Measurements from ENCODE around the gene C1orf56. TPM values are rescaled to one million over a fixed set of nuclear protein-coding genes. Genes with fewer than 3 reads are reported as not detected.

Gene C1orf56
- total RNA-seq, 4 donors from 2014 or later: 4.3 to 8.7 (median 8.2) TPM

- Histone ChIP-seq H3K9me3 (no peaks in the 10 kb centered on the region), H3K27me3 (no peaks in the 10 kb centered on the region), H3K4me3 (peak within 1 kb of the TSS; percentile 66 to 80 (median 70)), H3K36me3 (peaks cover 0 to 4% (median 0%) of the 10 kb centered on the region in 4 donors), H3K27ac (replicated peaks in 1 of 4) (peak within 1 kb of the TSS; percentile 81 to 91 (median 87)), H3K4me1 (peaks cover 52 to 77% (median 75%) of the 10 kb centered on the region in 4 donors)
- DNase-seq (ENCODE audit: extremely low spot score): peak; percentile 98
- TF ChIP-seq, protein P1, sequence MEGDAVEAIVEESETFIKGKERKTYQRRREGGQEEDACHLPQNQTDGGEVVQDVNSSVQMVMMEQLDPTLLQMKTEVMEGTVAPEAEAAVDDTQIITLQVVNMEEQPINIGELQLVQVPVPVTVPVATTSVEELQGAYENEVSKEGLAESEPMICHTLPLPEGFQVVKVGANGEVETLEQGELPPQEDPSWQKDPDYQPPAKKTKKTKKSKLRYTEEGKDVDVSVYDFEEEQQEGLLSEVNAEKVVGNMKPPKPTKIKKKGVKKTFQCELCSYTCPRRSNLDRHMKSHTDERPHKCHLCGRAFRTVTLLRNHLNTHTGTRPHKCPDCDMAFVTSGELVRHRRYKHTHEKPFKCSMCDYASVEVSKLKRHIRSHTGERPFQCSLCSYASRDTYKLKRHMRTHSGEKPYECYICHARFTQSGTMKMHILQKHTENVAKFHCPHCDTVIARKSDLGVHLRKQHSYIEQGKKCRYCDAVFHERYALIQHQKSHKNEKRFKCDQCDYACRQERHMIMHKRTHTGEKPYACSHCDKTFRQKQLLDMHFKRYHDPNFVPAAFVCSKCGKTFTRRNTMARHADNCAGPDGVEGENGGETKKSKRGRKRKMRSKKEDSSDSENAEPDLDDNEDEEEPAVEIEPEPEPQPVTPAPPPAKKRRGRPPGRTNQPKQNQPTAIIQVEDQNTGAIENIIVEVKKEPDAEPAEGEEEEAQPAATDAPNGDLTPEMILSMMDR (IDR thresholded peaks at IDR 0.05): peak in 1 of 3 experiments; percentile 10
- TF ChIP-seq POLR2AphosphoS5 (IDR thresholded peaks at IDR 0.05): peak; percentile 79 to 89
- no peak for TF ChIP-seq POLR2A (IDR thresholded peaks at IDR 0.05; ENCODE audit: low read depth)
- TF ChIP-seq EP300 (IDR thresholded peaks at IDR 0.05): no peak
- intact Hi-C loops (cut with DNase I): loop anchor here (10.0 kb wide), 1 partner anchor 314 kb away; the partner anchor contains the start of gene GOLPH3L
- under 1% methylated on average over 27 of the region's 69 CpGs for WGBS
Measured at GRCh38 chr1:151008244-151009205, 39.0 kb upstream of the C1orf56 start, which contains the start of gene PRUNE1. Gene PRUNE1 (plus strand): TSS chr1:151008449. CDS start chr1:151008633, 184 bp downstream.

GRCh38 chr1:151009206-151009587, 38.4 kb upstream of the C1orf56 start:
- Histone ChIP-seq H3K4me1 (peaks cover 45 to 70% (median 68%) of the 10 kb centered on the region in 4 donors), H3K9me3 (no peaks in the 10 kb centered on the region), H3K36me3 (peaks cover 0 to 4% (median 0%) of the 10 kb centered on the region in 4 donors), H3K27ac (replicated peaks in 1 of 4) (peak overlapping the region; percentile 81 to 91 (median 87)), H3K4me3 (peak overlapping the region; percentile 66 to 80 (median 70)), H3K27me3 (no peaks in the 10 kb centered on the region)
- TF ChIP-seq, protein P1 (IDR thresholded peaks at IDR 0.05): no peak
- TF ChIP-seq POLR2AphosphoS5 (IDR thresholded peaks at IDR 0.05): no peak
- TF ChIP-seq EP300 (IDR thresholded peaks at IDR 0.05): no peak
- TF ChIP-seq POLR2A (IDR thresholded peaks at IDR 0.05; ENCODE audit: low read depth): no peak
- DNase-seq (ENCODE audit: extremely low spot score): no peak
- intact Hi-C loops (cut with DNase I): loop anchor here (10.0 kb wide), 1 partner anchor 314 kb away; the partner anchor contains the start of gene GOLPH3L
- WGBS: 43% methylated on average over 3 of the region's 3 CpGs

GRCh38 chr1:151009674-151010345, 37.7 kb upstream of the C1orf56 start:
- WGBS: 92% methylated on average over 8 of the region's 8 CpGs
- Histone ChIP-seq H3K4me3 (peak overlapping the region in 2 of 4 donors; percentile 66 to 80), H3K27ac (replicated peaks in 1 of 4) (peak overlapping the region; percentile 81 to 91 (median 87)), H3K9me3 (no peaks in the 10 kb centered on the region), H3K36me3 (peaks cover 0 to 4% (median under 1%) of the 10 kb centered on the region in 4 donors), H3K27me3 (no peaks in the 10 kb centered on the region), H3K4me1 (peaks cover 43 to 64% (median 62%) of the 10 kb centered on the region in 4 donors)
- TF ChIP-seq, protein P1 (IDR thresholded peaks at IDR 0.05): no peak
- TF ChIP-seq EP300 (IDR thresholded peaks at IDR 0.05) (no peak), POLR2A (IDR thresholded peaks at IDR 0.05; ENCODE audit: low read depth) (no peak), POLR2AphosphoS5 (IDR thresholded peaks at IDR 0.05) (no peak)
- intact Hi-C loops (cut with DNase I): loop anchor here (10.0 kb wide), 1 partner anchor 315 kb away; the partner anchor contains the start of gene GOLPH3L
- no peak for DNase-seq (ENCODE audit: extremely low spot score)

DNA sequence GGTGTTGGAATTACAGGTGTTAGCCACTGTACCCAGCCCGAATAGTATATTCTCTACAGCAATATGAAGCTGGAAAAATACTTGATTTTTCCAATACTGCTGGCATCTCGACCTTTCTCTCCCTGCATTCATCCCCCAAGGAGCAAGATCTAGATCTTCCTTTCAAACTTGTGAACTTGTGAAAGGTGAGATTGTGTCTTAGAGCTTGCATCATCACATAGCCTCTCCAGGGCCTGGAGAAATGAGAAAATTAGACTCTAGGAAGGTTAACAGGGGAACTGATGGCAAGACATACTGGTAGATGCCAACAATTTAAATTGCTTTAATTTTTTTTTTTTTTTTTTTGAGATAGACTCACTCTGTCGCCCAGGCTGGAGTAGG, 37.2 kb upstream of the C1orf56 start:
- Histone ChIP-seq H3K4me1 (peaks cover 38 to 59% (median 57%) of the 10 kb centered on the region in 4 donors), H3K27ac (replicated peaks in 1 of 4) (no peak overlapping the region), H3K27me3 (no peaks in the 10 kb centered on the region), H3K4me3 (no peak overlapping the region), H3K9me3 (no peaks in the 10 kb centered on the region), H3K36me3 (peaks cover 0 to 6% (median 2%) of the 10 kb centered on the region in 4 donors)
- intact Hi-C loops (cut with DNase I): no loop called here
- TF ChIP-seq POLR2AphosphoS5 (IDR thresholded peaks at IDR 0.05) (no peak), POLR2A (IDR thresholded peaks at IDR 0.05; ENCODE audit: low read depth) (no peak), EP300 (IDR thresholded peaks at IDR 0.05) (no peak)
- TF ChIP-seq, protein P1 (IDR thresholded peaks at IDR 0.05): no peak
- 68% methylated on average over 3 of the region's 3 CpGs for WGBS
- no peak for DNase-seq (ENCODE audit: extremely low spot score)

Measured in esophagus muscularis mucosa (tissue), 4 donors.